BE2C (cell line): Measurements from ENCODE around the gene LYVE1.

ENCODE experiments used
- DNase-seq: peaks from one replicate; pipeline ENCODE4 v3.0.0-alpha.2; 2020
- H3K27me3 ChIP-seq: fragments of 250-450 bp; sonication (Bioruptor Pico); 2 replicates; pipeline ENCODE4 v1.5.1; 2020; ENCODE audit warnings: mild to moderate bottlenecking
- H3K36me3 ChIP-seq: fragments of 250-450 bp; sonication (Bioruptor Pico); 2 replicates; pipeline ENCODE4 v1.5.1; 2020; ENCODE audit warnings: mild to moderate bottlenecking
- H3K4me1 ChIP-seq: fragments of 250-450 bp; sonication (Bioruptor Pico); 2 replicates; pipeline ENCODE4 v1.5.1; 2020
- H3K4me3 ChIP-seq: 2 replicates; pipeline ENCODE4 v1.5.1; 2011; ENCODE audit warnings: low read depth, low read length
- H3K9me3 ChIP-seq: fragments of 250-450 bp; sonication (Bioruptor Pico); 2 replicates; pipeline ENCODE4 v1.5.1; 2020
- TF ChIP-seq, protein P1 (sequence below): IDR thresholded peaks from 2 replicates; pipeline ENCODE4 v1.5.1; 2012; ENCODE audit warnings: mild to moderate bottlenecking, low read depth, low read length

LYVE1 gene

DNA sequence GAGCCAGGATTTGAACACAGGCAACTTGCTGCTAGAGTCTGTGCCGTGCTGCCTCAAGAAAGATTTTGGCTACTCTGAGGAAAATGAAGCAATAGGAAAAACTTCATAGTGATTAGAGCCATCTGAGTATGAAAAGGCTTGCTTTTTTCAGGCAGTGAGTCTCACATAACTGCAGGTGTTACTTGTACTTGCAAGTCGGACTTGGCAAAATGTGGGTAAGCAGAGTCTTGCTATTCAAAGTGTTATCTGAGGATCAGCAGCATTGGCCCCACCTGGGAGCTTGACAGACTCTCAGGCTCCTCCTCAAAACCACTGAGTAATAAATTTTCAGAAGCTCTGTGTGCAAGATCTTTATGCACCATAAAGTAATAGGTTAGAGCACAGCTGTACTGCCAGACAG, 45.5 kb downstream of the LYVE1 start:
- Histone ChIP-seq H3K27me3 (no peaks in the 10 kb centered on the region), H3K4me3 (no peak overlapping the region), H3K9me3 (no peaks in the 10 kb centered on the region), H3K4me1 (no peaks in the 10 kb centered on the region), H3K36me3 (no peaks in the 10 kb centered on the region)
- TF ChIP-seq, protein P1, sequence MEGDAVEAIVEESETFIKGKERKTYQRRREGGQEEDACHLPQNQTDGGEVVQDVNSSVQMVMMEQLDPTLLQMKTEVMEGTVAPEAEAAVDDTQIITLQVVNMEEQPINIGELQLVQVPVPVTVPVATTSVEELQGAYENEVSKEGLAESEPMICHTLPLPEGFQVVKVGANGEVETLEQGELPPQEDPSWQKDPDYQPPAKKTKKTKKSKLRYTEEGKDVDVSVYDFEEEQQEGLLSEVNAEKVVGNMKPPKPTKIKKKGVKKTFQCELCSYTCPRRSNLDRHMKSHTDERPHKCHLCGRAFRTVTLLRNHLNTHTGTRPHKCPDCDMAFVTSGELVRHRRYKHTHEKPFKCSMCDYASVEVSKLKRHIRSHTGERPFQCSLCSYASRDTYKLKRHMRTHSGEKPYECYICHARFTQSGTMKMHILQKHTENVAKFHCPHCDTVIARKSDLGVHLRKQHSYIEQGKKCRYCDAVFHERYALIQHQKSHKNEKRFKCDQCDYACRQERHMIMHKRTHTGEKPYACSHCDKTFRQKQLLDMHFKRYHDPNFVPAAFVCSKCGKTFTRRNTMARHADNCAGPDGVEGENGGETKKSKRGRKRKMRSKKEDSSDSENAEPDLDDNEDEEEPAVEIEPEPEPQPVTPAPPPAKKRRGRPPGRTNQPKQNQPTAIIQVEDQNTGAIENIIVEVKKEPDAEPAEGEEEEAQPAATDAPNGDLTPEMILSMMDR: no peak
- DNase-seq: no peak

GRCh38 chr11:10522276-10522675, 46.2 kb downstream of the LYVE1 start:
- TF ChIP-seq, protein P1: no peak
- DNase-seq: no peak
- Histone ChIP-seq H3K4me3 (no peak overlapping the region), H3K27me3 (no peaks in the 10 kb centered on the region), H3K9me3 (no peaks in the 10 kb centered on the region), H3K4me1 (no peaks in the 10 kb centered on the region), H3K36me3 (no peaks in the 10 kb centered on the region)

- Histone ChIP-seq H3K4me3 (no peak overlapping the region), H3K36me3 (no peaks in the 10 kb centered on the region), H3K27me3 (no peaks in the 10 kb centered on the region), H3K4me1 (no peaks in the 10 kb centered on the region), H3K9me3 (no peaks in the 10 kb centered on the region)
- TF ChIP-seq, protein P1: no peak
- DNase-seq: no peak
These were observed 47.9 kb downstream of the LYVE1 start for GRCh38 chr11:10520562-10520961.

DNA sequence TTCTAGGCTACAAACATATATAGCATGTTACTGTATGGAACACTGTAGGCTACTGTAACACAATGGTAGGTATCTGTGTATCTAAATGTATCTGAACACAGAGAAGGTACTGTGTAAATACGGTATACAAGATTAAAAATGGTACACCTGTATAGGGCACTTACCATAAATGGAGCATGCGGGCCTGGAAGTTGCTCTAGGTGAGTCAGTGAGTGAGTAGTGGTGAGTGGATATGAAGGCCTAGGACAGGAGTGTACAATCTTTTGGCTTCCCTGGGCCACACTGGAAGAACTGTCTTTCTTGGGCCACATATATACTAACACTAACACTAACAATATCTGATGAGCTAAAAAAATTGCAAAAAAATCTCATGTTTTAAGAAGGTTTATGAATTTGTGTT, 48.8 kb downstream of the LYVE1 start:
- no peaks in the 10 kb centered on the region for H3K9me3 ChIP-seq
- no peaks in the 10 kb centered on the region for H3K36me3 ChIP-seq
- TF ChIP-seq, protein P1: no peak
- no peaks in the 10 kb centered on the region for H3K27me3 ChIP-seq
- no peaks in the 10 kb centered on the region for H3K4me1 ChIP-seq
- DNase-seq: no peak
- H3K4me3 ChIP-seq: no peak overlapping the region

- no peaks in the 10 kb centered on the region for H3K4me1 ChIP-seq
- H3K36me3 ChIP-seq: no peaks in the 10 kb centered on the region
- no peaks in the 10 kb centered on the region for H3K9me3 ChIP-seq
These were observed 49.6 kb downstream of the LYVE1 start for GRCh38 chr11:10518891-10519290.

DNA sequence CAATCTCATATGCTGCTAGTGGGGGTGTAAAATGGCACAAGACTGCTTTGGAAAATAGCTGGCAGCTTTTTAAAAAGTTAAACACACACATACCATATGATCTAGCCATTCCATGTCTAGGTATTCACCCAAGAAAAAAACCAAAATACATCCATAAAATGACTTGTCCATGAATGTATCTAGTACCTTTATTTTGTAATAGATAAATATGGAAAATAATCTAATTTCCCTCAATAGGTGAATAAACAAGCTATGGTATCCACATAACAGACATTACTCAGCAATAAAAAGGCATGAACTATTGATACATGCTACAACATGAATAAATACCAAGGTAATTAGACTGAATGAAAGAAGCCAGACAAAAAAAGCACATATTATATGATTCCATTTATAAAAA, 50.3 kb downstream of the LYVE1 start:
- no peaks in the 10 kb centered on the region for H3K9me3 ChIP-seq
- H3K27me3 ChIP-seq: no peaks in the 10 kb centered on the region
- no peak overlapping the region for H3K4me3 ChIP-seq
- no peaks in the 10 kb centered on the region for H3K4me1 ChIP-seq
- DNase-seq: no peak
- TF ChIP-seq, protein P1: no peak
- H3K36me3 ChIP-seq: no peaks in the 10 kb centered on the region

More at GRCh38 chr11:10518891-10519290, 49.6 kb downstream of the LYVE1 start:
- H3K4me3 ChIP-seq: no peak overlapping the region
- TF ChIP-seq, protein P1: no peak
- DNase-seq: no peak
- H3K27me3 ChIP-seq: no peaks in the 10 kb centered on the region
